ENCODE results near the gene C1orf94. TPM values are rescaled to one million over a fixed set of nuclear protein-coding genes. Genes with fewer than 3 reads are reported as not detected.

Gene C1orf94
- total and polyA plus RNA-seq, 2 of the 8 experiments (the other 6 are each of a cell fraction or from before 2014, with no cell fraction given) = 5.8 to 12.5 TPM

DNA sequence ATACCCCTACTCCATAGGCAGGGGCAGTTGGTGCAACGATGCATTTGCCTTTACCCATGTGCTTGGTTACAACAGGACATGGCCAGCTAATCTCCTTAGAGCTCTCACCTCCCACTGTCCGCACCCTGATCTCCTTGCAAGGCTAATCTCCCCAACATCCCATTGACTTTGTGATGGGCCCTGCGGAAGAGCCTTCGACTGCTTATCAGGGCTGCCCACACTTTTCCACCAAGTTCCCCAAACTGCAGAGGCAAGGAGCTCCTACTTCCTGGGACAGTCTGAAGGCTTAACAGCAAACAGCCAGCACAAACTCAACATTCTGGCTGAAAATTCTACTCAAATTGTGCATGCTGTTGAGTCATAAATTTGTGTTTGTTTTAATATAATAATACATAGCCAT lies 36.0 kb downstream of the C1orf94 start:
- Histone ChIP-seq H3K23me2 (ENCODE audit: low read depth, low read length) (no peaks in the 10 kb centered on the region; the same call in 1 of the 2 replicates), H3K4me3 (ENCODE audit: extremely low read depth in 1 of 4, insufficient read depth in 2 of 4, low read depth in 3 of 4, low read length in 4 of 4) (no peak overlapping the region), H3K27ac (ENCODE audit: low read depth, low read length) (no peak overlapping the region), H2BK120ac (replicated peaks; ENCODE audit: low read depth, low read length) (no peak overlapping the region), H4K20me1 (replicated peaks in 1 of 2; ENCODE audit: control insufficient read depth in 1 of 2, insufficient read depth in 2 of 2, low read length in 2 of 2) (no peaks in the 10 kb centered on the region), H3K56ac (replicated peaks; ENCODE audit: insufficient read length, low read depth, low read length) (no peak overlapping the region), H2AFZ (ENCODE audit: low read length) (no peak overlapping the region), H3K36me3 (ENCODE audit: control insufficient read depth in 2 of 4, insufficient read depth in 4 of 4, low read length in 3 of 4) (no peaks in the 10 kb centered on the region), H4K5ac (ENCODE audit: insufficient read length, low read depth, low read length) (no peak overlapping the region), H4K8ac (ENCODE audit: extremely low read depth, insufficient read depth, low read length) (no peak overlapping the region), H2AK5ac (ENCODE audit: low read depth, low read length) (no peak overlapping the region), H2BK20ac (ENCODE audit: low read length) (no peak overlapping the region), H3K4me2 (ENCODE audit: insufficient read depth in 1 of 2, low read depth in 2 of 2, low read length in 2 of 2) (no peak overlapping the region), H3K9ac (replicated peaks in 1 of 4; ENCODE audit: extremely low read depth in 1 of 4, low read depth in 3 of 4, low read length in 3 of 4) (no peak overlapping the region), H3K9me3 (ENCODE audit: insufficient read depth in 2 of 2, low read depth in 1 of 2, low read length in 1 of 2) (no peaks in the 10 kb centered on the region), H3K23ac (ENCODE audit: insufficient read length) (no peak overlapping the region), H3K4me1 (replicated peaks in 1 of 4; ENCODE audit: control insufficient read depth in 3 of 4, insufficient read depth in 4 of 4, low read length in 3 of 4) (no peaks in the 10 kb centered on the region), H3K18ac (ENCODE audit: extremely low read depth, low read length) (no peak overlapping the region), H3K79me1 (ENCODE audit: low read depth, low read length) (no peaks in the 10 kb centered on the region), H4K91ac (replicated peaks; ENCODE audit: insufficient read length, low read length) (no peak overlapping the region), H3K4ac (replicated peaks; ENCODE audit: insufficient read length, low read depth, low read length) (no peak overlapping the region), H2BK15ac (ENCODE audit: low read length) (no peak overlapping the region), H2BK12ac (ENCODE audit: low read depth, low read length) (no peak overlapping the region), H3K14ac (ENCODE audit: insufficient read length) (no peak overlapping the region), H2BK5ac (ENCODE audit: low read depth, low read length) (no peak overlapping the region), H3K79me2 (ENCODE audit: control insufficient read depth in 1 of 2, insufficient read depth in 2 of 2, low read length in 2 of 2) (no peaks in the 10 kb centered on the region), H3K27me3 (replicated peaks in 1 of 4; ENCODE audit: control insufficient read depth in 3 of 4, extremely low read depth in 1 of 4, insufficient read depth in 3 of 4, low read length in 3 of 4) (no peaks in the 10 kb centered on the region; a peak in 1 of 7 replicates)
- ChIA-PET CTCF (ENCODE audit: partially characterized antibody) (interaction anchor here (1.0 to 1.7 kb wide), 2 partner anchors 19 to 25 kb away, joined by 3 read pairs; no protein-coding TSS in a partner anchor), POLR2A (ENCODE audit: partially characterized antibody) (no interaction called here)
- DNase-seq (ENCODE audit: low read depth in 1 of 2, low spot score in 2 of 2) (no peak), FAIRE-seq (no peak)
- WGBS, 2 experiments (ENCODE audit: extremely low coverage in 1 of 2, insufficient coverage in 1 of 2, insufficient read length in 1 of 2, insufficient replicate concordance in 2 of 2, low coverage in 1 of 2, low lambda C conversion rate in 2 of 2, missing lambda C conversion rate in 1 of 2) = 90% methylated on average over 4 of the region's 4 CpGs; no CpG with 5 or more reads in 1 of the 2 experiments
- TF ChIP-seq BCL11A (IDR thresholded peaks at IDR 0.05; ENCODE audit: low read depth in 2 of 2, low read length in 2 of 2) (no peak), SP4 (IDR thresholded peaks at IDR 0.05; ENCODE audit: low read length) (no peak), TBP (IDR thresholded peaks at IDR 0.05; ENCODE audit: low read depth, low read length) (no peak), GABPA (IDR thresholded peaks at IDR 0.05; ENCODE audit: borderline replicate concordance, insufficient read depth, low read length) (no peak), CBX5 (IDR thresholded peaks at IDR 0.05; ENCODE audit: low read depth, low read length) (no peak), EGR1 (IDR thresholded peaks at IDR 0.05; ENCODE audit: borderline replicate concordance, low read depth, low read length) (no peak), RAD21 (IDR thresholded peaks at IDR 0.05 in 1 of 2, conservative IDR thresholded peaks at IDR 0.05 in 1 of 2; ENCODE audit: low read depth in 2 of 2, low read length in 2 of 2) (no peak), NANOG (IDR thresholded peaks at IDR 0.05; ENCODE audit: insufficient read depth, low read depth, low read length, poor library complexity, severe bottlenecking) (no peak), RNF2 (IDR thresholded peaks at IDR 0.05; ENCODE audit: borderline replicate concordance, low read depth, low read length, missing control alignments, poor library complexity, severe bottlenecking) (no peak)
- TF ChIP-seq, protein P1, sequence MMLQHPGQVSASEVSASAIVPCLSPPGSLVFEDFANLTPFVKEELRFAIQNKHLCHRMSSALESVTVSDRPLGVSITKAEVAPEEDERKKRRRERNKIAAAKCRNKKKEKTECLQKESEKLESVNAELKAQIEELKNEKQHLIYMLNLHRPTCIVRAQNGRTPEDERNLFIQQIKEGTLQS (IDR thresholded peaks at IDR 0.05; ENCODE audit: insufficient read depth, low read depth, low read length) = no peak

Data from H1 (cell line).